HG02884 (cell line): ENCODE data around the gene LAMC3.

Experiments used
- ATAC-seq: cut with Tn5 transposase; IDR thresholded peaks from one replicate; pipeline ENCODE4 v1.9.1; 2021; ENCODE audit warnings: mild to moderate bottlenecking, moderate library complexity; ENCODE audit not compliant: unreplicated experiment

Gene LAMC3

DNA sequence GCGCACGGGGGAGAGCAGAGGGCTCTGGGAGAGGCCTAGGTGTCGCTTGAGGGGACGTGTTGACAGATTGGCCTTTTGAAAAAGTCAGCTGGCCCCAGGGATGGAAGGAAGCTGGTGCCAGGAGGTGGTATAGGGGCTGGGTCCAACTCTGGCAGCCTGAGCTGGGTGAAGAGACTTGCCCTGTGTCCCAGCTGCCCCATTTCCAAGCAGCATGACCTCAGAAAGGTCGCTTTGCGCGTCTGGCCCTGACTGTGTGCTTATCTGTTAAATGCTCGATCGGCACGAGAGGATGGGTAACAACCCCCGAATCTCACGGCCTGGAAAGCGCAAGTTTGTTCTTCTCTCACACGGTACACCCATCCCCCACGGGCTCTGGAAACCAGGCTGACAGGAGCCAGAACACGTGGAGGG is 31.2 kb upstream of the LAMC3 start:
- no peak for ATAC-seq

- ATAC-seq: no peak
These were observed 29.2 kb upstream of the LAMC3 start for GRCh38 chr9:130979591-130980385.

DNA sequence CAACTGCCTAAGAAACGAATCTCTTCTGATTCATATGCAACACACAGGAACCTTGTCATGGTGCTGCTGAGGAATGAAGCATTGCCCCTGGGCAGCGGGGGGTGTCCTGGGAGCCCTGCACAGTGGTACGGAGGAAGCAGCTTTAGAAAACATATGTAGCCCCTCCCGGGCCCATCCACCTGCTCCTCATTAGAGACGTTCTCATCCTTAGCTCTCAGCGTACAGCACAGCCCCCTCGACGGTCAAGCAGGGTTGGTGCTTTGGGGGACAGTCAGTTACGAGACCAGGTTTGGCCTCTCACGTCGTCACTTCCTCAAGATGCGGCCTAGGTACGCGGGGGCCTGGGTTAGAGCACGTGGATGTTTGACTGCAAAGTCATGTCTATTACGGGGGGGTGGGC is 28.4 kb upstream of the LAMC3 start:
- no peak for ATAC-seq

- no peak for ATAC-seq
These were observed 27.8 kb upstream of the LAMC3 start for GRCh38 chr9:130981002-130981755.

- no peak for ATAC-seq
These were observed 27.2 kb upstream of the LAMC3 start for GRCh38 chr9:130981756-130982137.

- ATAC-seq: no peak
These were observed 26.2 kb upstream of the LAMC3 start for GRCh38 chr9:130982636-130983358.

GRCh38 chr9:130983359-130983670 is 25.7 kb upstream of the LAMC3 start:
- ATAC-seq: no peak

GRCh38 chr9:130983970-130984369 is 25.0 kb upstream of the LAMC3 start:
- ATAC-seq: no peak

DNA sequence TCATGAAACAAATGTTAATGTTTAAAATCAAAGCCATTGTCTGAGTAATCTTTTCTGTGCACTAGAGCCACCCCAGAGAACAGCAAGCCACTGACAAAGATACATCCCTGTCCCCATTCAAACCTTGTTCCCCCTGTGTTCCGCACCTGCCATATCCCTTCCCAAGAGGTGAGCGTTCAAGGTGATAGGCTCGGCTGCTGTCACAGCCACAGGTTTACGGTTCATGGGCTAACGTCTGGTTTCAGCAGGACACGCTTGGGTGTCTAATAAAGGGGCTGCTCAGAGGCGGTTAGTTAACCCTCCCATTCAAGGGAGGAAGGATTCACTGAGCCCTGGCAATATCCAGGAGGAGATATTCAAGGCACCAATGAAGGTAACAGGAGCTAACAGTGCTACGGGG is 24.5 kb upstream of the LAMC3 start:
- ATAC-seq: no peak

- ATAC-seq: no peak
These were observed 23.9 kb upstream of the LAMC3 start for GRCh38 chr9:130985029-130985428.

GRCh38 chr9:130985606-130986162 is 23.3 kb upstream of the LAMC3 start:
- ATAC-seq: no peak

DNA sequence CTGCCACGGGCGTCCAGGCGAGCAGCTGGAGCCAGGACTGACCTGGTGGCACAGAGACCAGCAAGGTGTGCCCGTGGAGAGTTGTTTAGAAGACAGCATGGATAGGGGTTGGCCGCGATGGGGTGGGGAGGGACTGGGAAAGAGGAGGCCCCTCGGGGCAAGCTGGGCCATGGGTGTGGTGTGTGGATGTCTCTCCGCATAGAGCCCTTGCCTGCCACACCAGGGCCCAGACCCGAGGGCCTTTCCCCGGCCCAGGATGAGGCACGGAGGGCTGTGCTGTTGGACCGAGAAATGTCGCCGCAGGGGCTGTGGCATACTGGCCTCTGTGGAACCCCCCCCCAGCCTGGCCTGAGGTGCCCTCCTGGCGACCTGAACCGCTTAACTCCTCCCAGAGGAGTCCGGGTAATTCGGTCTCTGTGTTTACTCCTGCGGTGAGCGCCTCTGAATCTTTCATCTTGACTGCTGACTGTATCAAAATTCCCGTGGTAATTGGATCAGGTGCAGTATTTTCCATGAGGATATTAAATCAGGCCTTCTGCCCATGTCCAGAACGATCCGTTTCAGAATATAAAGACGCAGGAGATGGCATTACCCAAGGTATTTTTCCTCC is 22.5 kb upstream of the LAMC3 start:
- no peak for ATAC-seq

- ATAC-seq: no peak
These were observed 21.9 kb upstream of the LAMC3 start for GRCh38 chr9:130987054-130987453.

DNA sequence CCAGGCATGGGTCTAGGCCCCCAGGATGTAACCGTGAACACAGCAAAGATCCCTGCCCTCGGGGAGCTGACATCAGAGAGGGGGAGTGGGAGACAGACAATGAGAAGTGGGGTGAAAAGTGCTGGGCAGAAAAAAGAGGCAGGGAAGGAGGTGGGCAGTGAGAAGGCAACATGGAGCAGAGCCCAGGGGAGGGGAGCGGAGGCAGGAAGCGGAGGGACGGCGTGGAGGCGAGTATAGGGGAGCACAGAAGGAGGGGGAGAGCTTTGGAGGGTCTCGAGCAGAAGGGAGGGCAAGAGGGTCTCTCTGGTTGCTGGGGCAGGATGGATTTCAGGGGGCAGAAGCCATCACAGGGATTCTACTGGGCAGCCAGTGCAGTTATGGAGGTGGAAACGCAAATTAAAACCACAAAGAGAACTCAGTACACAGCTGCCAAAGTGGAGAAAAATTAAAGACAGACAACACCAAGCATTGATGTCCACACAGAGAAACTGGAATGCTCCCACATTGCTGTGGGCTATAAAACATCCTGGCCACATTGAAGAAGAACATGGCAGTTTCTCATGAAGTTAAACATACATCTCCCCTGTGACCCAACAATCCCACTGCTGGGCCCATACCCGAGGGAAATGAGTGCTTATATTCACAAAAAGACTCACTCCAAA is 21.1 kb upstream of the LAMC3 start:
- no peak for ATAC-seq

- ATAC-seq: no peak
These were observed 20.6 kb upstream of the LAMC3 start for GRCh38 chr9:130988400-130988747.

- no peak for ATAC-seq
These were observed 20.1 kb upstream of the LAMC3 start for GRCh38 chr9:130988905-130989304.

DNA sequence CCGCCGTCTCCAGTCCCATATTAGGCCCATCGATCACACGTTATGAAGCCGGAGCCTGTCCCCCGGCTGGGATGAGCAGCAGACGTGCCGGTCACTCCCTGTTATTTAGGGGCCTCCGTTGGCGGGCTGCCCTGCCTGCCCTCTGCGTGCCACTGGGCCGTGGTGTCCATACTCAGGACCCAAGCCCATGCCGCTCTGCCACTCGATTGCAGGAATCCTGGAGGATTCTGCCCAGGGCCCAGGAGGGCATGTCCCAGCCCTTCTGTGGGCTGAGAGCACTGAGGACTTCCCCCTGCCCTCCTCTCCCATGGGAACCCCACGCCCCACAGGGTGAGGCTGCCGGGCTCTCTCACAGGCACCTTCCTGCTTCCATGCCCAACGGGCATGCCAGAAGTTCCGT is 19.6 kb upstream of the LAMC3 start:
- ATAC-seq: no peak

DNA sequence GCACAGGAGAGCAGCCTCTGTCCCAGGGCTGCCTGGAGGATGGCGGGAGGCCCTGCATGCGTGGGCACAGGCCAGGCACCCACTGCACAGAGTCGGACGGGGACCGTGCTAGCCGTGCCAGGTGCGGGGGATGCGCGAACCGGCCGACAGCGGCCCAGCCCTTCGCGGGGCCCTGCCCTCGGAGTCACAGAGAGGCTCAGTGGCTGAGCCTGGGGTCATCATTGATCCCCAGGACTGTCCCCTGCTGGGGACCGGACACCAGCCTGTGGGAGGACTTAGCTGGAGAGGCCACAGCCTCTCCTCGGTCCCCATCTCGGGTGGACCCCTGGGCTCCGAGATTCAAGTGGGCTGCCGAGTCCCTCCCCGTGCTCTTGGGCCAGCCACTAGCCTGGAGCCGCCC is 19.1 kb upstream of the LAMC3 start:
- ATAC-seq: no peak

GRCh38 chr9:130990306-130990977 is 18.5 kb upstream of the LAMC3 start:
- no peak for ATAC-seq
